Inflammatory macrophage (primary cell): Measurements from ENCODE around the gene BANK1.
"Not testable (repeated sequence)": the region's sequence is repeated elsewhere in the genome, so short reads cannot be mapped to it uniquely, and the experiment has no call there.

Source experiments
- DNase-seq, 2 donors: peaks; one replicate each; pipeline ENCODE4 v3.0.0-alpha.2; 2020 to 2022

Gene BANK1

DNA sequence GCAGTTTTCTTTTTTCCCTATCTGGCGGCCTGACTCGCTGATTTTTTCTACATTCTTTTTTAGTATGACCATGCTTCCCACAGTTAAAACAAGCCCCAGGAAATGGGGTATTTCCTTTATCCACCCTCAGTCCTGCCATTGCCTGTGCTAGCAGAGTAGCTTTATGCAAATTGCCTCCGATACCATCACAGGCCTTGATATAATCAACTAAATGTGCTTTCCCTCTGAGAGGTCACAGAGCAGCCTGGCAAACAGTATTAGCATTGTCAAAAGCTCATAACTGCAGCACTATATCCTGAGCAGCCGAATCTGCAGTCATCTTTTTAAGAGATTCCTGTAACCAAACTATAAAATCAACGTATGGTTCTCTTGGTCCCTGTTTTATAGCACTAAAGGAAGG lies 115.0 kb downstream of the BANK1 start:
- not testable (repeated sequence) for DNase-seq

- DNase-seq: no peak
These were observed 120.3 kb downstream of the BANK1 start for GRCh38 chr4:101910786-101911373.

DNA sequence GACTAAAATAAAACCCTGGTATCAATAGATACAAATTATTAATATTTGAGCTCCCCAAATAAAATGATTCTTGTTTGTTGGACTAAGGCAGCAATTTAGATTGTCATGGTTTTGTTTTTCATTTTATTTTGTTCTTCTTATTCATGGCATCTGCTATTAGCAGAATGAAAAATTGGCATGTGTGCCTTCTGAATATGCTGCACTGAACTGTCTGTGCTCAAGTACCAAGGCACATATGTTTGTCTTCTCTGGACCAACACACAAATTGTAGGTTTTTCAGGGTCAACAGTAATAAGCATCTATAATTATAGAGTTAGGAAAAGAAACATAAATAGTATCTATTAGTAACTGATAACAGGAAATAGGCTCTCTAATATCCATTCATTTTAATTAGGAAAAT lies 121.1 kb downstream of the BANK1 start:
- DNase-seq: no peak

DNA sequence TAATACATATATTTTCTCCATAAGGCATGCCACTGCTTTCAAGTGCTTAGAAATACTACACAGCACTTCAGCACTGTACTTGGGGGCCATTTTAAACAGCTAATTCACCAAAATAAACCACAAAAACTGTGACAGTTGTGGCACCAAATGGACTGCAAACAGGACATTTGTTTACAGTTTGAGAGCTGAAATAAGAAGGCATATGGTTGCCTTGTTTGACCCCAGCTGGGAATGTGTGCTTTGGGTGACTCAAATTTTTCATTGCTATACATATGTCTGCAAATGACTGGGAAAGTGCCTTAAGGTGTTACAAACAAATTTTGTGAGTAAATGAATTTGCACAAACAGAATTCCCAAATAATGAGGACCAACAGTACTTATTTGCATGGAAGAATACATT lies 124.2 kb downstream of the BANK1 start:
- no peak for DNase-seq

DNA sequence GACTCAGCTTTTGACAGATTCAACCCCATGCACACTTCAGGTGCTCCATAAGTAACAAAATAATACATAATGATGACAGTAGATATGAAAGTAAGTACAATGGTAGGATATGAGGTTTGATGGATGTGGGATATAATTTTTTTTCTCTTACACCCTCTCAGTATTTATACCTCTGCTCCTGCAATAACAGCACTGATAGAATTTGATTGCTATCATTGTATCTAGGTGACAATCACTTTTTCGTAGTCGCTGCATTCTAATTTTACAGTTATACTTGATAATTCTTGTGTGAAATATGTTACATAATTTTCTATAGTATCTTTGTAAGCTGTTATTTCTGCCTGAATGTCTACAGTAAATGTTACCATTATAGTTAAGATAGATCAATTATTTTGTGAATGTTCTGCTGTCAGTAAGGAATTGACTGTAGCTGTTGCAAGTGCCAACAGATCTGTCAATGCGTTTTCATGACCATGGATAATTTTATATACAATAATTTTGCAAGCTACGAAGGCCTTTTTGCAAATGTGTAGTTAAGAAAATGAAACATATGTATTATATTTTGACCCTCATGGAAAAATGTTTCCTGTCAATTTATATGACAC lies 128.9 kb downstream of the BANK1 start:
- no peak for DNase-seq

- no peak for DNase-seq
These were observed 130.8 kb downstream of the BANK1 start for GRCh38 chr4:101921370-101921769.

GRCh38 chr4:101931619-101932018 lies 141.1 kb downstream of the BANK1 start:
- DNase-seq: no peak

GRCh38 chr4:101933855-101934254 lies 143.3 kb downstream of the BANK1 start:
- no peak for DNase-seq

GRCh38 chr4:101938836-101939235 lies 148.3 kb downstream of the BANK1 start:
- DNase-seq: no peak

- no peak for DNase-seq
These were observed 151.4 kb downstream of the BANK1 start for GRCh38 chr4:101941816-101942358.

DNA sequence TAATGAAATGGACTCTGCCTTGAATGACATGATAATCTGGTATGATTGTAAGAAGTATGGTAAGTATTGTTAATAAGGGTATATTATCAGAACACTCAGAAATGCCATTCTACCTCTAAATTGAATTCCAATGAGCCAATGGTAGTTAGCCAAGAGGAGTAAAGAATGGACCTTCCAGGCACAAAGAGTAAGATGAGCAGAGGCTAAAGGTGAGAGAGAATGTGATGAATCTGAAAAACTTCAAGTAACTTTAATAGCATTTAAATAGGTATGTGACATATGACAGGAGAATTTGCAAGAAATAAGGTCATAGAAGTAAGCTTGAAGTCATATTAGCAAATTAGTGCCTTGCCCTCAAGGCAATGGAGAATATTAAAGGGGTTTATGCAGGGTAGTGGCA lies 152.4 kb downstream of the BANK1 start:
- no peak for DNase-seq

DNA sequence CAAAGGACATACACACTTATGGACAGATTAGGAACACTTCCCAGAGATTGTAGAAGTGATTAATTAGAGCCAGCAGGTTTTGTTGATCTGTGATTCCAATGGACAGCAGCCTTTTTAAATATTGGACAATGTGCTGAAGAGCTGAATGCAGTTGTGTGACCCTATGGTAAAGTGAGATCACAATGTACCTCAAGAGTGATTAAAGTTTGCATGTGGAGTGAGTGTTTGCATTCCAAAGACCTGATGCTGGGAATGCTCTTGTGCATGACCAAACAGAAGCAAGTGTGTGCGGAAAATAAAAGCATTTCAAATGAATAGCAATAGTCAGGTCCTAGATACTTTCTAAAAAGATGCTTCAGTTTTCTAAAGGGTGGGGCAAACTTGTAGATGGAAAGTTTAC lies 154.1 kb downstream of the BANK1 start:
- DNase-seq: no peak

DNA sequence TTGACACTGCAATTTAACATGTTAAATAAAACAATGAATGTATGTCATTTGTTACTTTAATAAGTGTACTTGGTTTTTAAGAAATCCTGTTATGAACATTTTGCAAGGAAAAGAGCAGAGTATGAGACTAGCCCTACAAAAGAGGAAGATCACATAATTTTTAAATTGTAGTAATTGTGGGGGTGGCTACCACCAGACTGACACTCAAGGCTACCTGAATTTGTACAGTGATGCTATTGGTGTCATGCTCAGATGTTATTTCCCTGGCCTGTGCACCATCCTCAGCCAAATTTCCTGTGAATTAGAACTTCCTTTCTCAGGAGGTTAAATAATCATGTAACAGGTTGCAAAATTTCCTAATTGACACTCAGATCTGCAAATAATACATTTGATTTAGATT lies 157.5 kb downstream of the BANK1 start:
- DNase-seq: no peak

DNA sequence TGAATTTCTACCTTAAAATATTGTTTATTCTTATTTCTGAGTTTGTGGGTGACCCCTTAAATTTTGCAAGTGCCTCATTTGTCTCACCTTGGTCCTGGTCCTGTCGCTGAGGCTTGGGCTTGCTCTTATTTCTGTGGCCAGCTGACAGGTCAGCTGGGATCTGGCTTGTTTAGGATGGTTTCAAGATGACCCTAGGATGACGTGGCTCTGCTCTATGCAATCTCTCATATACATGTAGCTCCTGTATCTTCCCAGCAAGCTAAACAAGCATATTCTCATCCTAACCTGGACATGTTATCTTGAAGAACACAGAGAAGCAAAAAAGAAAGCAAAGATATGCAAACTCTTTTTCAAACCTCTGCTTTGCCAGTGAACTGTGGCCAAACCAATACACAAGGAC lies 158.4 kb downstream of the BANK1 start:
- DNase-seq: no peak

- DNase-seq: no peak
These were observed 159.9 kb downstream of the BANK1 start for GRCh38 chr4:101950258-101950979.

GRCh38 chr4:101952985-101953384 lies 162.5 kb downstream of the BANK1 start:
- DNase-seq: no peak

DNA sequence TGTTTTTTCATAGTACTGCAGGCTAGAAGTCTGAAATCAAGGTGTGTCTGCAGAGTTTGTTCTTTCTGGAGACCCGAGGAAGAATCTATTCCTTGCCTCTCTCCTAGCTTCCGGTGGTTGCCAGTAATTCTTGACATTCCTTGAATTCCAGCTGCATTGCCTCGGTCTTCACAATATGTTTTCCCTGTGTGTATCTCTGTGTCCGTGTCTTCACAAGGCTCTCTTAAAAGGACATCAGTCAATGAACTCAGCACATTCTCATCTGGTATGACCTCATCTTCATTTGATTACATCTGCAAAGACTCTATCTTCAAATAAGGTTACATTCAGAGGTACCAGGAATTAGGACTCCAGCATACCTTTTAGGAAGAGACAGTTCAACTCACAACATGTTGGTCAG lies 163.4 kb downstream of the BANK1 start:
- no peak for DNase-seq

DNA sequence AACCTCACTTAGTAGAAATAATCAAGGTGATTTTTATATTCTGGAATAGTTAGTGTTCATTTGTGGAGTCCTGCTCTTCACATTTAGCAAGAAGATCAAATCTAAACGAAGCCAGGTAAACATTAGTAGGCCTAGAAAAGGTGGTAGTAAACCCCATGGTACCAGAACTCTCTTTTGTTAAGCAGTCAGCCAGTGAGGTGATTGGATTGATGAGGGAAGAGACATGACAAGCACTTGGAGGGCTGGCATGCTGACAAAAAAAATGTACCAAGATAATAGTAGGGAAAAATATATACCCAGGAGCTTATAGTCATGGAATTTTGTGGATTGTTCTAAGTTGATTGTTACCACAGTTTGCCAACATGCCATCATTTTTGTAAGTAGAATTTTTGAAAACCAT lies 163.8 kb downstream of the BANK1 start:
- no peak for DNase-seq

DNA sequence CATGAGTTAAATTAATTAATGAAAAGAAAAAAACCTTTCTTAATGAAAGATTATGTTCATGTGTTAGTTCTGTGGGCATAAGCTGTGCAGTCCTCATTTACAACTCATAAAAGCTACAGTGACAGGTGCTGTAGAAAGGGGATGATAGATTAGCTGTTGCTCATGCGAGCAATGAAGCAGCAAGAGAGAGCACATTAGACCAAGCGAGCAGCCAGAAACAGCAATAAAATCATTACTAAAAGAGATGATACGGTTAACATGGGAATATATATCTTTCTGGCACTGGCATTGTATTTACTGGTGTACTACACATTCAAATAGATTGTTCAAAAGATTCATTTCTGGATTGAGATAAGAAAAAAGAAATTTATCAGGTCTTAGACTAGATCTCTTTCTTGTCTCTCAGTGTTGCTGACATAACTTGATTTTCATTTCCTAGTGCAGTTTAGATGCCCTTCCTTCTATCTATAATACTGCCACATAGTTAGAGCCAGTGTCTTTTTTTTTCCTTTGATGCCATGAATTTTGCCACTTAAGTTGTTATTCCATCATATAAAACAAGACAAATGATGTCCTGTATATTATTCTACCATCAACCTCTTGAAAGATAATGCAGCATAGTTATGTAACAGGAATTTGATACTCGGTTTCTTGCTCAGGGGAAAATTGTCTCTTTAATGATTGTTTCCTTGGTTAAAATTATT lies 164.6 kb downstream of the BANK1 start:
- DNase-seq: no peak

DNA sequence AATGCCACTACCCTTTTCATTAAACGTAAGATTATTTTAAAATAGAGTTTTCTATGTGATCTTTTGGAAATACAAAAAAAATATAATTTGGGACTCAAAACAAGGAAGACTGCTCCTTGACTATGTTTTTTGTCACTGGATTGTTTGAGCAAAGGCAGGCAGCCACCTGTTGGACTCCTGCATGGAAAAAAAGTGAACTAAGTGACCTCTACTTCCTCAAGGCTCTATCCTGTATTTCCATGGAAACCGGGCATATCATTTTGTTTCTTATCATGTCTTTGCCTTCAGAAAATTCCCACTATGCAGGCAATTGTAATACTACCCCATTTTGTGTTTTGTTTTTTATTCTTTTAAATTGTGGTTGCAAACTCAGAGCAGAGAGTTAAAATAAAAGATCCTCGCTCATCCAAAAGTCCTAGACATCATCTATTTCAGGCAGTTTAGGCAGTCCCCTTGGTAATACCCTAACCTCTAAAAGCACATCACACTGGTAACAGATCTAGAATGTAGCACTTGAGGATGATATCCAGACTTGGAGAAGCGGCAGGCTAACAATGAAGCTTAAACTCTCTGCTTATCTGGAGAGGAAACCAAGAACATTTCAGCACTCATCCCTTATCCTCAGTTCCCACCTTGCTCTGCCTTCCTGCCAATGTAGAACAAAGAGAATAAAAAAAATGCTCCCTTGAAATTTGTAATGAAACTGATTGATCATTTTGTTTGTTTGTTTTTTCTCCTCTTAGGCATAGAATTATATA lies 165.7 kb downstream of the BANK1 start:
- DNase-seq: no peak

- no peak for DNase-seq
These were observed 168.0 kb downstream of the BANK1 start for GRCh38 chr4:101958547-101958946.

GRCh38 chr4:101960431-101960830 lies 169.9 kb downstream of the BANK1 start:
- DNase-seq: no peak

DNA sequence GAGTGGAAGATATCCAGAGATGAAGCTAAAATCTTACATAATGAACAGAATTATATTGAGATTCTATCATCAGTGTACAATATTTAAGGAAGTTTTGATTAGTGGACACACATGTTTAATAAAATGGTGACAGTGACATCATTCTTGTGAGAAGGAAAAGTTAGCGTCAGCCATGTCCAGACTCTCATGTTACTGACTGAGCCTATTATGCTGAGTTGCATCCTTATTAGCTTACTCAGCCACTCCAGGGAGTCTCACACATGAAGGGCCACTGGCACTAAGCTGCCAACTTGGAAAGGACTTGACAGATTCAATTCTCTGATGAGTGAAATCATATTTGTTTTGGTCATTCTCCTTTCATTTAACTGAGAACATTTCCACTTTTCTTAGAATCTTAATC lies 170.6 kb downstream of the BANK1 start:
- DNase-seq: no peak
